Smooth muscle cell (in vitro differentiated cells): ENCODE results near the gene CRNN. TPM values are rescaled to one million over a fixed set of nuclear protein-coding genes. Genes with fewer than 3 reads are reported as not detected.

Experiments
- DNase-seq: peaks from one replicate; lab custom pipeline; 2025; ENCODE audit not compliant: unreplicated experiment; lab: John Stamatoyannopoulos, UW
- H2AFZ ChIP-seq: fragments of 200-600 bp; sonication (generic); 2 replicates; pipeline ENCODE4 v1.6.0; 2016; ENCODE audit warnings: antibody characterized with exemption, low read depth, mild to moderate bottlenecking
- H3F3A ChIP-seq: fragments of 200-600 bp; sonication (generic); 2 replicates; pipeline ENCODE4 v1.6.0; 2017; ENCODE audit warnings: antibody characterized with exemption, low read depth
- H3K27ac ChIP-seq: fragments of 200-600 bp; sonication (generic); 2 replicates; pipeline ENCODE4 v1.5.1; 2016; ENCODE audit warnings: low read depth, mild to moderate bottlenecking
- H3K27me3 ChIP-seq: fragments of 200-600 bp; sonication (generic); 2 replicates; pipeline ENCODE4 v1.6.1; 2016; ENCODE audit warnings: low read depth, mild to moderate bottlenecking
- H3K36me3 ChIP-seq: fragments of 200-600 bp; sonication (generic); 2 replicates; pipeline ENCODE4 v1.5.1; 2016; ENCODE audit warnings: low read depth
- H3K4me1 ChIP-seq: fragments of 200-600 bp; sonication (generic); 2 replicates; pipeline ENCODE4 v1.5.1; 2016; ENCODE audit warnings: low read depth
- H3K4me2 ChIP-seq: fragments of 200-600 bp; sonication (generic); 2 replicates; pipeline ENCODE4 v1.6.0; 2016; ENCODE audit warnings: mild to moderate bottlenecking
- H3K4me3 ChIP-seq: fragments of 200-600 bp; sonication (generic); 2 replicates; pipeline ENCODE4 v1.5.1; 2016; ENCODE audit warnings: mild to moderate bottlenecking
- H3K79me2 ChIP-seq: fragments of 200-600 bp; sonication (generic); 2 replicates; pipeline ENCODE4 v1.6.0; 2016; ENCODE audit warnings: low read depth, mild to moderate bottlenecking
- H3K9ac ChIP-seq: fragments of 200-600 bp; sonication (generic); 2 replicates; pipeline ENCODE4 v1.6.0; 2016; ENCODE audit warnings: low read depth
- H3K9me3 ChIP-seq: fragments of 200-600 bp; sonication (generic); replicated peaks from 2 replicates; pipeline ENCODE4 v1.5.1; 2016; ENCODE audit warnings: low read depth
- H4K20me1 ChIP-seq: fragments of 200-600 bp; sonication (generic); 2 replicates; pipeline ENCODE4 v1.6.0; 2016; ENCODE audit warnings: low read depth
- CTCF ChIP-seq: fragments of 200-600 bp; sonication (generic); IDR thresholded peaks from 2 replicates; pipeline ENCODE4 v1.5.1; 2017; ENCODE audit warnings: borderline replicate concordance, mild to moderate bottlenecking, antibody characterized with exemption; ENCODE audit not compliant: insufficient read depth, poor library complexity, severe bottlenecking
- WGBS: methylation state at CpG from one replicate; pipeline ENCODE4 v1.1.7; 2016; ENCODE audit warnings: low lambda C conversion rate; 5-methylcytosine and 5-hydroxymethylcytosine counted together
- polyA plus RNA-seq: library from polyadenylated mRNA; unstranded; fragments of >200 nt; fragmentation: Nextera tagmentation; extraction: Ambion mirVana; gene quantifications from 2 replicates; pipeline ENCODE4 v1.2.1, GENCODE V29; 2016
- total RNA-seq: library from RNA; depleted of rRNA; stranded (reverse); fragments of >200 nt; gene quantifications from 2 replicates; pipeline ENCODE4 v1.2.3, GENCODE V29; 2014

CRNN gene
- total and polyA plus RNA-seq, 2 experiments from 2014 or later: not detected

DNA sequence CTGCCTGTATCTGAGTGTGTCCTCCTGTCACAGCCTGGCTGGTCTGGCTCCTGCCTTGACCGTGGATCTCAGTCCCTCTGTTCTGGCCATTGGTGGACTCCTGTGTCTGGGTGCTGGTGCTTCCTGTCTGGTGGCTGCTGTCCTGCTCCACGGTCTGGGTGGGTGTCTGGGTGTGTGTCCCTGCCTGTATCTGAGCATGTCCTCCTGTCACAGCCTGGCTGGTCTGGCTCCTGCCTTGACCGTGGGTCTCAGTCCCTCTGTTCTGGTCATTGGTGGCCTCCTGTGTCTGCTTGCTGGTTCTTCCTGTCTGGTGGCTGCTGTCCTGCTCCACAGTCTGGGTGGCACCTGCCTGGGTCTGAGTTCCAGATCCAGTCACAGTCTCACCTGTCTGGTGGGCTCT lies 4.0 kb downstream of the CRNN start:
- no peaks in the 10 kb centered on the region for H3K79me2 ChIP-seq
- no peaks in the 10 kb centered on the region for H3K27me3 ChIP-seq
- no peak overlapping the region for H3K4me2 ChIP-seq
- no peaks in the 10 kb centered on the region for H4K20me1 ChIP-seq
- H3K36me3 ChIP-seq: no peaks in the 10 kb centered on the region
- no peak for DNase-seq
- no peak overlapping the region for H3K4me3 ChIP-seq
- H3K4me1 ChIP-seq: no peaks in the 10 kb centered on the region
- WGBS: 74% methylated on average over 3 of the region's 3 CpGs
- H3K27ac ChIP-seq: no peak overlapping the region
- H3K9ac ChIP-seq: no peak overlapping the region
- H3K9me3 ChIP-seq: no peaks in the 10 kb centered on the region
- H3F3A ChIP-seq: no peaks in the 10 kb centered on the region
- TF ChIP-seq CTCF: no peak
- no peak overlapping the region for H2AFZ ChIP-seq

DNA sequence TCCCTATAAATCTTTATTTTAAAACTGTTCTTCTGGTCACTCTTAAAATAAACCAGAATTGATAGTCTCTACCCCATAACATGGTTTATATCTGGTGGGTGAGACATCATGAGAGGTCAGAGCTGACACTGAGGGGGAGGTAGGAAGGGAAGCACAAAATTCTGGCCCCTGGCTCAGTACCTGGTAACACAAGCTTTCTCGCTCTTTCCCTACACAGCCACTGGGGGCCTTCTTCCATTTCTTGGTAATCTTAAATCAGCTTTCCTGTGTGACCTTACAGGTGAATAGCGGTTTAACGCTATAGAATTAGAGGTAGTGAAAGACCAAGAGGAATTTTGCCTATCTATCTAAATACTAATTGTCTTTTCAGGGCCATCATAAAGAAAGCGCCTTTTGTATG lies 5.4 kb downstream of the CRNN start:
- Histone ChIP-seq H3K9ac (no peak overlapping the region), H3K9me3 (no peaks in the 10 kb centered on the region), H3K4me1 (no peaks in the 10 kb centered on the region), H3K36me3 (no peaks in the 10 kb centered on the region), H3K79me2 (no peaks in the 10 kb centered on the region), H3K4me3 (no peak overlapping the region), H2AFZ (no peak overlapping the region), H3K4me2 (no peak overlapping the region), H4K20me1 (no peaks in the 10 kb centered on the region), H3K27me3 (no peaks in the 10 kb centered on the region), H3F3A (no peaks in the 10 kb centered on the region), H3K27ac (no peak overlapping the region)
- no peak for DNase-seq
- WGBS: 77% methylated on average over 4 of the region's 4 CpGs
- no peak for TF ChIP-seq CTCF

- TF ChIP-seq CTCF: no peak
- Histone ChIP-seq H3K27ac (no peak overlapping the region), H3K4me2 (no peak overlapping the region), H3K9ac (no peak overlapping the region), H3K27me3 (no peaks in the 10 kb centered on the region), H3K79me2 (no peaks in the 10 kb centered on the region), H3F3A (no peaks in the 10 kb centered on the region), H4K20me1 (no peaks in the 10 kb centered on the region), H2AFZ (no peak overlapping the region), H3K4me3 (no peak overlapping the region), H3K9me3 (no peaks in the 10 kb centered on the region), H3K4me1 (no peaks in the 10 kb centered on the region), H3K36me3 (no peaks in the 10 kb centered on the region)
- no peak for DNase-seq
- WGBS: 74% methylated on average over 8 of the region's 8 CpGs
Observed at GRCh38 chr1:152398812-152399698, 15.0 kb downstream of the CRNN start.

DNA sequence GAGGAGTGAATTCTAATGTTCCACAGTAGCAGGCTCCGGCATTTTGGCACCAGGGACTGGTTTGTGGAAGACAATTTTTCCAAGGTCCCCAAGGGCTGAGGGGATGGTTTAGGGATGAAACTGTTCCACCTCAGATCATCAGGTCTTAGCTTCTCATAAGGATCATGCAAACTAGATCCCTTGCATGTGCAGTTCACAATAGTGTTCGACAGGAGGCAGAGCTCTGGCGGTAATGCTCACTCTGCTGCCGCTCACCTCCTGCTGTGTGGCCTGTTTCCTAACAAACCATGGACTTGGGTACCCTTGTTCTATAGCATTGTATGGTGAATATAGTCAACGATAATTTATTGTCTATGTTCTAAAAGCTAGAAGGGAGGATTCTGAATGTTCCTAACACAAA lies 16.6 kb downstream of the CRNN start:
- WGBS: 67% methylated on average over 5 of the region's 5 CpGs
- no peak overlapping the region for H3K9ac ChIP-seq
- no peak for DNase-seq
- H3K27me3 ChIP-seq: no peaks in the 10 kb centered on the region
- H3K4me3 ChIP-seq: no peak overlapping the region
- no peak overlapping the region for H2AFZ ChIP-seq
- H4K20me1 ChIP-seq: no peaks in the 10 kb centered on the region
- H3K4me2 ChIP-seq: no peak overlapping the region
- no peaks in the 10 kb centered on the region for H3K9me3 ChIP-seq
- no peak for TF ChIP-seq CTCF
- H3K4me1 ChIP-seq: no peaks in the 10 kb centered on the region
- H3K27ac ChIP-seq: no peak overlapping the region
- no peaks in the 10 kb centered on the region for H3F3A ChIP-seq
- H3K79me2 ChIP-seq: no peaks in the 10 kb centered on the region
- no peaks in the 10 kb centered on the region for H3K36me3 ChIP-seq
